SU-DHL-6 (cell line): ENCODE measurements around the gene ACER3.
"Not testable (repeated sequence)": the region's sequence is repeated elsewhere in the genome, so short reads cannot be mapped to it uniquely, and the experiment has no call there.

Source experiments
- H2AFZ ChIP-seq: fragments of 200-600 bp; sonication (generic); 2 replicates; pipeline ENCODE4 v1.6.1; 2014; ENCODE audit warnings: low read depth, mild to moderate bottlenecking, moderate library complexity, mixed read lengths, antibody characterized with exemption, low read length; ENCODE audit not compliant: severe bottlenecking
- H3F3A ChIP-seq: fragments of 200-600 bp; shearing (Covaris generic); 2 replicates; pipeline ENCODE4 v1.6.0; 2016; ENCODE audit warnings: antibody characterized with exemption, mild to moderate bottlenecking; ENCODE audit not compliant: insufficient read depth
- H3K27ac ChIP-seq: fragments of 200-600 bp; sonication (generic); 2 replicates; pipeline ENCODE4 v1.5.1; 2016; ENCODE audit warnings: low read depth, mild to moderate bottlenecking, low read length, moderate library complexity, mixed read lengths
- H3K27me3 ChIP-seq: fragments of 200-600 bp; sonication (generic), shearing (Covaris generic); 2 replicates; pipeline ENCODE4 v1.6.0; 2014; ENCODE audit warnings: mild to moderate bottlenecking, low read length
- H3K36me3 ChIP-seq: fragments of 200-600 bp; sonication (generic); 2 replicates; pipeline ENCODE4 v1.6.1; 2014; ENCODE audit warnings: mild to moderate bottlenecking, low read length, mixed read lengths
- H3K4me2 ChIP-seq: fragments of 300-600, 200-600 bp; shearing (Covaris generic), sonication (generic); 2 replicates; pipeline ENCODE4 v1.6.0; 2014; ENCODE audit warnings: low read length, low read depth, mild to moderate bottlenecking; ENCODE audit not compliant: poor library complexity, severe bottlenecking
- H3K4me3 ChIP-seq: fragments of 200-600 bp; sonication (generic); 2 replicates; pipeline ENCODE4 v1.5.1; 2014; ENCODE audit warnings: antibody characterized with exemption, low read length, mild to moderate bottlenecking, mixed read lengths; ENCODE audit not compliant: insufficient read depth, poor library complexity, severe bottlenecking
- H3K79me2 ChIP-seq: fragments of 200-600 bp; sonication (generic); 2 replicates; pipeline ENCODE4 v1.6.1; 2014; ENCODE audit warnings: mild to moderate bottlenecking, low read length, moderate library complexity; ENCODE audit not compliant: insufficient read depth
- H3K9ac ChIP-seq: fragments of 200-600 bp; sonication (generic); 2 replicates; pipeline ENCODE4 v1.7.0; 2014; ENCODE audit warnings: mild to moderate bottlenecking, low read length
- H3K9me2 ChIP-seq: fragments of 200-600 bp; sonication (generic); replicated peaks from 2 replicates; pipeline ENCODE4 v1.6.1; 2014; ENCODE audit warnings: low read length; ENCODE audit not compliant: insufficient read depth
- H3K9me3 ChIP-seq: fragments of 200-600 bp; sonication (generic); 2 replicates; pipeline ENCODE4 v1.6.1; 2014; ENCODE audit warnings: low read length, mixed read lengths; ENCODE audit not compliant: insufficient read depth
- H4K20me1 ChIP-seq: fragments of 200-600 bp; sonication (generic); 2 replicates; pipeline ENCODE4 v1.6.1; 2014; ENCODE audit warnings: low read depth, mild to moderate bottlenecking, antibody characterized with exemption, low read length, moderate library complexity, mixed read lengths
- EZH2phosphoT487 ChIP-seq: fragments of 200-600 bp; sonication (generic), shearing (Covaris generic); conservative IDR thresholded peaks from 2 replicates; pipeline ENCODE4 v1.6.1; 2018; ENCODE audit warnings: mild to moderate bottlenecking, antibody characterized with exemption, low read length, moderate library complexity, mixed read lengths
- TF ChIP-seq, protein P1 (sequence below): fragments of 200-600 bp; sonication (generic); IDR thresholded peaks from one replicate; pipeline ENCODE4 v1.5.1; 2017; ENCODE audit warnings: antibody characterized with exemption, mild to moderate bottlenecking, low read length, moderate library complexity; ENCODE audit not compliant: insufficient read depth, poor library complexity, severe bottlenecking

The ACER3 gene

DNA sequence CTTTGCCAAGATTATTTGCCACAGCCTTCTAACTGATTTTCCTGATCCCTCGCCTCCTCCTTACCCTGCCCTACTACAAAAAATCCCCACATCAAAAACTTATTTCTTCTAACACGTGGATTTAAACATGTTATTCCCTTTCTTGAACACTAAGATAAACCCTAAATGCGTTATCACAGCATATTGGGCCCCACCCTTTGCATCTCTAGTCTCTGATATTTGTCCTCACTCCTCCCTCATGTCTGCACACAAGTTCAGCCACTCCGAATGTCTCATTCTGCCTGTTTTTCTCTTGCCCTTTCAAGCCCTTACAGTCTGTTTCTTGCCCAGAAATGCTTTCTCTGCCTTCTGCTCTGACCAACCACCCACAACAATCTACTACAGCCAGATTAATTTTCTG is 10.6 kb upstream of the ACER3 start:
- Histone ChIP-seq H3K79me2 (no peaks in the 10 kb centered on the region), H3K27me3 (no peaks in the 10 kb centered on the region), H3K27ac (no peak overlapping the region), H3K9me2 (no peaks in the 10 kb centered on the region), H3F3A (0 out of 2 replicates have a peak, but pooled peaks cover under 1% of the 10 kb centered on the region), H3K4me3 (no peak overlapping the region), H4K20me1 (no peaks in the 10 kb centered on the region), H3K4me2 (no peak overlapping the region), H3K36me3 (no peaks in the 10 kb centered on the region), H2AFZ (no peak overlapping the region), H3K9ac (no peak overlapping the region), H3K9me3 (no peaks in the 10 kb centered on the region)
- TF ChIP-seq, protein P1, sequence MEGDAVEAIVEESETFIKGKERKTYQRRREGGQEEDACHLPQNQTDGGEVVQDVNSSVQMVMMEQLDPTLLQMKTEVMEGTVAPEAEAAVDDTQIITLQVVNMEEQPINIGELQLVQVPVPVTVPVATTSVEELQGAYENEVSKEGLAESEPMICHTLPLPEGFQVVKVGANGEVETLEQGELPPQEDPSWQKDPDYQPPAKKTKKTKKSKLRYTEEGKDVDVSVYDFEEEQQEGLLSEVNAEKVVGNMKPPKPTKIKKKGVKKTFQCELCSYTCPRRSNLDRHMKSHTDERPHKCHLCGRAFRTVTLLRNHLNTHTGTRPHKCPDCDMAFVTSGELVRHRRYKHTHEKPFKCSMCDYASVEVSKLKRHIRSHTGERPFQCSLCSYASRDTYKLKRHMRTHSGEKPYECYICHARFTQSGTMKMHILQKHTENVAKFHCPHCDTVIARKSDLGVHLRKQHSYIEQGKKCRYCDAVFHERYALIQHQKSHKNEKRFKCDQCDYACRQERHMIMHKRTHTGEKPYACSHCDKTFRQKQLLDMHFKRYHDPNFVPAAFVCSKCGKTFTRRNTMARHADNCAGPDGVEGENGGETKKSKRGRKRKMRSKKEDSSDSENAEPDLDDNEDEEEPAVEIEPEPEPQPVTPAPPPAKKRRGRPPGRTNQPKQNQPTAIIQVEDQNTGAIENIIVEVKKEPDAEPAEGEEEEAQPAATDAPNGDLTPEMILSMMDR: no peak
- no peak for TF ChIP-seq EZH2phosphoT487

DNA sequence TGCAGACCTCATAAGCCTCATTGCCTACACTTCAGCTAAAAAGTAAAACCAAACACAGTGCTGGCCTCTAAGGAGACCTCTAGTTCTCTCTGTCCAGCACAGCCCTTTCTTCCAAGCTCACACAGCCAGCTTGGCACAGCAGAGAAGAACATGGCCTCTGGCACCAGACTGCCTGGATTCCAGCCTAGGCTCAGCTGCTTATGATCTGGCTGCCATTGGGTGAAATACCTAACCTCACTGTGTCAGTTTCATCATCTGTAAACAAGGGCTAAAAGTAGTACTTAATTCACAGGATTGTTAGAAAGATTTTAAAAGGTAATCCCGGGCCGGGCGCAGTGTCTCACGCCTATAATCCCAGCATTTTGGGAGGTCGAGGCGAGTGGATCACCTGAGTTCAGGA is 9.9 kb upstream of the ACER3 start:
- no peaks in the 10 kb centered on the region for H3K9me2 ChIP-seq
- no peak overlapping the region for H3K4me2 ChIP-seq
- no peaks in the 10 kb centered on the region for H3K79me2 ChIP-seq
- no peak overlapping the region for H3K27ac ChIP-seq
- H3K36me3 ChIP-seq: no peaks in the 10 kb centered on the region
- TF ChIP-seq, protein P1: no peak
- TF ChIP-seq EZH2phosphoT487: no peak
- H3K27me3 ChIP-seq: no peaks in the 10 kb centered on the region
- H3K4me3 ChIP-seq: no peak overlapping the region
- no peak overlapping the region for H3K9ac ChIP-seq
- H4K20me1 ChIP-seq: no peaks in the 10 kb centered on the region
- 0 out of 2 replicates have a peak, but pooled peaks cover 3% of the 10 kb centered on the region for H3F3A ChIP-seq
- H3K9me3 ChIP-seq: no peaks in the 10 kb centered on the region
- H2AFZ ChIP-seq: no peak overlapping the region

DNA sequence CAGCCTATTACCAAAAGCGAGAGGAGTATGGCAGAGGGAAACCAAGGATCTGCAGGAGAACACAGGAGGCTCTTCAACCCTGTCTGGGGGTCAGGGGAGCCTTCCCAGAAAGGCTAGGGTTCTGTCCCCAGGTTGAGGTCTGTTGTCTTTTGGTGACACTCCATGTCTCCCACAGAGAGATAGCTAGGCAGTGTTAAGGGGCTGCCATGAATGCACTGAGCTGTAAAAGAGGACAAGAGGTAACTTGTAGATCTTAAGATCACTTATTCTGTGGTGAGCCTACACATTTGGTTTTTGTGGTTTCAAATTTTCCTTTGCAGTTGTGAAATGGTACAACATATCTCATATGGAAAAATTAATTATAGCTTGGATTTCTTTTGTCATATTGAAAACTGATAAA is 6.0 kb upstream of the ACER3 start:
- no peaks in the 10 kb centered on the region for H3K79me2 ChIP-seq
- H3K36me3 ChIP-seq: no peaks in the 10 kb centered on the region
- peaks cover 8% of the 10 kb centered on the region; the same call in 1 of the 2 replicates for H3F3A ChIP-seq
- no peak overlapping the region for H3K4me3 ChIP-seq
- no peaks in the 10 kb centered on the region for H3K27me3 ChIP-seq
- H4K20me1 ChIP-seq: no peaks in the 10 kb centered on the region
- no peak overlapping the region for H3K4me2 ChIP-seq
- no peak overlapping the region for H3K27ac ChIP-seq
- no peaks in the 10 kb centered on the region for H3K9me2 ChIP-seq
- H3K9ac ChIP-seq: no peak overlapping the region
- no peaks in the 10 kb centered on the region for H3K9me3 ChIP-seq
- H2AFZ ChIP-seq: no peak overlapping the region
- TF ChIP-seq, protein P1: no peak
- no peak for TF ChIP-seq EZH2phosphoT487

DNA sequence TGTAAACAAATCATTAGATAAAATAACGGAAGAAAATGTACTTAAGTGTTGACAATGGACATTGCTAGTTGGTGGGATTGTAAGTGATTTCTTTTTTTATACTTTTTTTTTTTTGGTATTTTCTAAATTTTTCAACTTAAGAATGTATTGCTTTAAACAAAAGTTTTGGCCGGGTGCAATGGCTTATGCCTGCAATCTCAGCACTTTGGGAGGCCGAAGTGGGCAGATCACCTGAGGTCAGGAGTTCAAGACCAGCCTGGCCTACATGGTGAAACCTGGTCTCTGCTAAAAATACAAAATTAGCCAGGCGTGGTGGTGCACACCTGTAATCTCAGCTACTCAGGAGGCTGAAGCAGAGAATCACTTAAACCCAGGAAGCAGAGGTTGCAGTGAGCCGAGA is 5.0 kb upstream of the ACER3 start:
- not testable (repeated sequence) for H3K79me2 ChIP-seq, H4K20me1 ChIP-seq, H3K36me3 ChIP-seq, H3F3A ChIP-seq, H3K9me3 ChIP-seq, H3K27me3 ChIP-seq, H3K9ac ChIP-seq, H2AFZ ChIP-seq, H3K27ac ChIP-seq, H3K4me3 ChIP-seq, H3K4me2 ChIP-seq, H3K9me2 ChIP-seq
